ENCODE results near the gene PSMB3.

Gene PSMB3

DNA sequence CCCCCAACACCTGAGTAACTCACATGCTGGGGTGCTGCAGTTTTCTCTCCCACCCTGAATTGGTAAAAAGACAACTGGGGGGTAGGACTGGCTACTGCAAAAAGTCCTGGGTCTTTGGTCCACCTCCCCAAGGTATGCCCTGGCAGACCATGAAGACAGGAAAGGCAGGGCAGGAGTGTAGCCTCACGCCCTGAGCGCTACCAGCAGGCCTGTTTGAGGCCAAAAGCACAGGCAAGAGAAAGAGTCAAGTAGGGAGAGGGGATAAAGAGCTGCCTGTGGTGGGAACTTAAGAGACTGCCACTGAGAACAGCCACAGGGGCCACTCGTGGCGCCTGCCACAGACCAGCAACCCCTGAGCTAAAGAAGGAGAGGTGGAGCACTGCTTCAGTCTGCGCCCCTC lies 13.8 kb downstream of the PSMB3 start:
- no peak overlapping the region for H3K27ac ChIP-seq (replicated peaks)
- DNase-seq (ENCODE audit: low read depth in 1 of 2, low spot score in 1 of 2) = no peak
- TF ChIP-seq, protein P1, sequence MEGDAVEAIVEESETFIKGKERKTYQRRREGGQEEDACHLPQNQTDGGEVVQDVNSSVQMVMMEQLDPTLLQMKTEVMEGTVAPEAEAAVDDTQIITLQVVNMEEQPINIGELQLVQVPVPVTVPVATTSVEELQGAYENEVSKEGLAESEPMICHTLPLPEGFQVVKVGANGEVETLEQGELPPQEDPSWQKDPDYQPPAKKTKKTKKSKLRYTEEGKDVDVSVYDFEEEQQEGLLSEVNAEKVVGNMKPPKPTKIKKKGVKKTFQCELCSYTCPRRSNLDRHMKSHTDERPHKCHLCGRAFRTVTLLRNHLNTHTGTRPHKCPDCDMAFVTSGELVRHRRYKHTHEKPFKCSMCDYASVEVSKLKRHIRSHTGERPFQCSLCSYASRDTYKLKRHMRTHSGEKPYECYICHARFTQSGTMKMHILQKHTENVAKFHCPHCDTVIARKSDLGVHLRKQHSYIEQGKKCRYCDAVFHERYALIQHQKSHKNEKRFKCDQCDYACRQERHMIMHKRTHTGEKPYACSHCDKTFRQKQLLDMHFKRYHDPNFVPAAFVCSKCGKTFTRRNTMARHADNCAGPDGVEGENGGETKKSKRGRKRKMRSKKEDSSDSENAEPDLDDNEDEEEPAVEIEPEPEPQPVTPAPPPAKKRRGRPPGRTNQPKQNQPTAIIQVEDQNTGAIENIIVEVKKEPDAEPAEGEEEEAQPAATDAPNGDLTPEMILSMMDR (IDR thresholded peaks at IDR 0.05; ENCODE audit: insufficient read depth, low read length) = no peak
- TF ChIP-seq, protein P2, sequence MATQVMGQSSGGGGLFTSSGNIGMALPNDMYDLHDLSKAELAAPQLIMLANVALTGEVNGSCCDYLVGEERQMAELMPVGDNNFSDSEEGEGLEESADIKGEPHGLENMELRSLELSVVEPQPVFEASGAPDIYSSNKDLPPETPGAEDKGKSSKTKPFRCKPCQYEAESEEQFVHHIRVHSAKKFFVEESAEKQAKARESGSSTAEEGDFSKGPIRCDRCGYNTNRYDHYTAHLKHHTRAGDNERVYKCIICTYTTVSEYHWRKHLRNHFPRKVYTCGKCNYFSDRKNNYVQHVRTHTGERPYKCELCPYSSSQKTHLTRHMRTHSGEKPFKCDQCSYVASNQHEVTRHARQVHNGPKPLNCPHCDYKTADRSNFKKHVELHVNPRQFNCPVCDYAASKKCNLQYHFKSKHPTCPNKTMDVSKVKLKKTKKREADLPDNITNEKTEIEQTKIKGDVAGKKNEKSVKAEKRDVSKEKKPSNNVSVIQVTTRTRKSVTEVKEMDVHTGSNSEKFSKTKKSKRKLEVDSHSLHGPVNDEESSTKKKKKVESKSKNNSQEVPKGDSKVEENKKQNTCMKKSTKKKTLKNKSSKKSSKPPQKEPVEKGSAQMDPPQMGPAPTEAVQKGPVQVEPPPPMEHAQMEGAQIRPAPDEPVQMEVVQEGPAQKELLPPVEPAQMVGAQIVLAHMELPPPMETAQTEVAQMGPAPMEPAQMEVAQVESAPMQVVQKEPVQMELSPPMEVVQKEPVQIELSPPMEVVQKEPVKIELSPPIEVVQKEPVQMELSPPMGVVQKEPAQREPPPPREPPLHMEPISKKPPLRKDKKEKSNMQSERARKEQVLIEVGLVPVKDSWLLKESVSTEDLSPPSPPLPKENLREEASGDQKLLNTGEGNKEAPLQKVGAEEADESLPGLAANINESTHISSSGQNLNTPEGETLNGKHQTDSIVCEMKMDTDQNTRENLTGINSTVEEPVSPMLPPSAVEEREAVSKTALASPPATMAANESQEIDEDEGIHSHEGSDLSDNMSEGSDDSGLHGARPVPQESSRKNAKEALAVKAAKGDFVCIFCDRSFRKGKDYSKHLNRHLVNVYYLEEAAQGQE (IDR thresholded peaks at IDR 0.05; ENCODE audit: insufficient replicate concordance, low read depth) = no peak
- no peak for TF ChIP-seq SPI1 (IDR thresholded peaks at IDR 0.05; ENCODE audit: borderline replicate concordance, low read depth)
- no peak for TF ChIP-seq GABPA (IDR thresholded peaks at IDR 0.05; ENCODE audit: low read depth)
- TF ChIP-seq POLR2AphosphoS5 (IDR thresholded peaks at IDR 0.05; ENCODE audit: low read depth) = no peak; the same call in 1 of the 2 replicates
- H3K27me3 ChIP-seq (ENCODE audit: insufficient read depth, poor library complexity, severe bottlenecking) = no peaks in the 10 kb centered on the region
- H3K4me3 ChIP-seq (replicated peaks; ENCODE audit: insufficient read depth, low read length) = no peak overlapping the region

DNA sequence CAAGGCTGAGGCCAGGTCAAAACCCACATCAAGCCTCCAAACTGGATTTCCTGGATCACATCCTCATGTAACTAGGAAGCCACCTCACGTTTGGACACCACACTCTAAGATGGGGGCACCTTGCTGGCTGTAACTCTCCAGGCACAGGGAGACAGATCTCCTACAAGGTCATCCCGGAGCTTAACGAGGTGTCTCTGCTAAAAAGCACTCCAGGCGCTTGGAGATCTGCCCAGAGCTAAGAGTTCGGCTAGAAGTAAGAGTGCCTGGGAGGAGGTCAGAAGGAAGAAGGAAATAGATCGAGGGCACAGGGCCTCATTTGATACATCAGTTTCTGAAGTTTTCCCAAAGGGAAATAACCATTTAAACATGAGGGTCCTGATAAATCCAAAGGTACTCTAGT lies 15.9 kb downstream of the PSMB3 start:
- H3K27ac ChIP-seq (replicated peaks) = no peak overlapping the region
- DNase-seq (ENCODE audit: low read depth in 1 of 2, low spot score in 1 of 2) = no peak
- TF ChIP-seq, protein P1 (IDR thresholded peaks at IDR 0.05; ENCODE audit: insufficient read depth, low read length) = no peak
- TF ChIP-seq, protein P2 (IDR thresholded peaks at IDR 0.05; ENCODE audit: insufficient replicate concordance, low read depth) = no peak
- 0 out of 2 replicates have a peak, but pooled peaks have one; percentile 15 for TF ChIP-seq POLR2AphosphoS5 (IDR thresholded peaks at IDR 0.05; ENCODE audit: low read depth)
- H3K4me3 ChIP-seq (replicated peaks; ENCODE audit: insufficient read depth, low read length) = no peak overlapping the region
- H3K27me3 ChIP-seq (ENCODE audit: insufficient read depth, poor library complexity, severe bottlenecking) = no peaks in the 10 kb centered on the region

DNA sequence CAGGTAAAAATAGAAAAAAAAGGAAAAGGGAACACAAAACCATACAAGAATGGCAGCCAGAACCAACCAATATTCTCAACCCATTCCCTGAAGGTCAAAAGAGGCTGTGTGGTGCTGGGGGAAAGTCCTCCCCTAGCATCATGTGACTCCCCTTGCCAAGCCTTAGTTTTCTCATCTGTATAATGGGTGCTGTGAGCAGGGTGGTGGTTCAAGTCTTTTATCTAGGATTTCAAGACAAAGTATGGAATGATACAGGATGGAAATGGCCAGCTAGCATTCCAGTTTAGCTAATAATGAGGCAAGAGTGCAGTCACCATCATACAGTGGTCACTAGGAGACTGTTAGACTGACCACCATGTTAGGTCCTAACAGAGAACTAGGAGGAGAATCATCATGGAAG lies 20.7 kb downstream of the PSMB3 start:
- no peaks in the 10 kb centered on the region for H3K27me3 ChIP-seq (ENCODE audit: insufficient read depth, poor library complexity, severe bottlenecking)
- H3K4me3 ChIP-seq (replicated peaks; ENCODE audit: insufficient read depth, low read length) = no peak overlapping the region
- no peak overlapping the region for H3K27ac ChIP-seq (replicated peaks)
- DNase-seq (ENCODE audit: low read depth in 1 of 2, low spot score in 1 of 2) = no peak
- TF ChIP-seq, protein P2 (IDR thresholded peaks at IDR 0.05; ENCODE audit: insufficient replicate concordance, low read depth) = no peak
- TF ChIP-seq, protein P1 (IDR thresholded peaks at IDR 0.05; ENCODE audit: insufficient read depth, low read length) = no peak
- no peak for TF ChIP-seq POLR2AphosphoS5 (IDR thresholded peaks at IDR 0.05; ENCODE audit: low read depth)
- no peak for TF ChIP-seq SPI1 (IDR thresholded peaks at IDR 0.05; ENCODE audit: borderline replicate concordance, low read depth)
- TF ChIP-seq GABPA (IDR thresholded peaks at IDR 0.05; ENCODE audit: low read depth) = no peak
